SU-DHL-6 (cell line): Measurements from ENCODE around the gene CPNE4.
"Not testable (repeated sequence)": the region's sequence is repeated elsewhere in the genome, so short reads cannot be mapped to it uniquely, and the experiment has no call there.

Experiments used
- H2AFZ ChIP-seq: fragments of 200-600 bp; sonication (generic); 2 replicates; pipeline ENCODE4 v1.6.1; 2014; ENCODE audit warnings: low read depth, mild to moderate bottlenecking, moderate library complexity, mixed read lengths, antibody characterized with exemption, low read length; ENCODE audit not compliant: severe bottlenecking
- H3F3A ChIP-seq: fragments of 200-600 bp; shearing (Covaris generic); 2 replicates; pipeline ENCODE4 v1.6.0; 2016; ENCODE audit warnings: antibody characterized with exemption, mild to moderate bottlenecking; ENCODE audit not compliant: insufficient read depth
- H3K27ac ChIP-seq: fragments of 200-600 bp; sonication (generic); 2 replicates; pipeline ENCODE4 v1.5.1; 2016; ENCODE audit warnings: low read depth, mild to moderate bottlenecking, low read length, moderate library complexity, mixed read lengths
- H3K27me3 ChIP-seq: fragments of 200-600 bp; sonication (generic), shearing (Covaris generic); 2 replicates; pipeline ENCODE4 v1.6.0; 2014; ENCODE audit warnings: mild to moderate bottlenecking, low read length
- H3K36me3 ChIP-seq: fragments of 200-600 bp; sonication (generic); 2 replicates; pipeline ENCODE4 v1.6.1; 2014; ENCODE audit warnings: mild to moderate bottlenecking, low read length, mixed read lengths
- H3K4me2 ChIP-seq: fragments of 300-600, 200-600 bp; shearing (Covaris generic), sonication (generic); 2 replicates; pipeline ENCODE4 v1.6.0; 2014; ENCODE audit warnings: low read length, low read depth, mild to moderate bottlenecking; ENCODE audit not compliant: poor library complexity, severe bottlenecking
- H3K4me3 ChIP-seq: fragments of 200-600 bp; sonication (generic); 2 replicates; pipeline ENCODE4 v1.5.1; 2014; ENCODE audit warnings: antibody characterized with exemption, low read length, mild to moderate bottlenecking, mixed read lengths; ENCODE audit not compliant: insufficient read depth, poor library complexity, severe bottlenecking
- H3K79me2 ChIP-seq: fragments of 200-600 bp; sonication (generic); 2 replicates; pipeline ENCODE4 v1.6.1; 2014; ENCODE audit warnings: mild to moderate bottlenecking, low read length, moderate library complexity; ENCODE audit not compliant: insufficient read depth
- H3K9ac ChIP-seq: fragments of 200-600 bp; sonication (generic); 2 replicates; pipeline ENCODE4 v1.7.0; 2014; ENCODE audit warnings: mild to moderate bottlenecking, low read length
- H3K9me2 ChIP-seq: fragments of 200-600 bp; sonication (generic); replicated peaks from 2 replicates; pipeline ENCODE4 v1.6.1; 2014; ENCODE audit warnings: low read length; ENCODE audit not compliant: insufficient read depth
- H3K9me3 ChIP-seq: fragments of 200-600 bp; sonication (generic); 2 replicates; pipeline ENCODE4 v1.6.1; 2014; ENCODE audit warnings: low read length, mixed read lengths; ENCODE audit not compliant: insufficient read depth
- H4K20me1 ChIP-seq: fragments of 200-600 bp; sonication (generic); 2 replicates; pipeline ENCODE4 v1.6.1; 2014; ENCODE audit warnings: low read depth, mild to moderate bottlenecking, antibody characterized with exemption, low read length, moderate library complexity, mixed read lengths
- EZH2phosphoT487 ChIP-seq: fragments of 200-600 bp; sonication (generic), shearing (Covaris generic); conservative IDR thresholded peaks from 2 replicates; pipeline ENCODE4 v1.6.1; 2018; ENCODE audit warnings: mild to moderate bottlenecking, antibody characterized with exemption, low read length, moderate library complexity, mixed read lengths
- TF ChIP-seq, protein P1 (sequence below): fragments of 200-600 bp; sonication (generic); IDR thresholded peaks from one replicate; pipeline ENCODE4 v1.5.1; 2017; ENCODE audit warnings: antibody characterized with exemption, mild to moderate bottlenecking, low read length, moderate library complexity; ENCODE audit not compliant: insufficient read depth, poor library complexity, severe bottlenecking

CPNE4 gene

GRCh38 chr3:131892331-131892730 is 142.5 kb downstream of the CPNE4 start:
- TF ChIP-seq EZH2phosphoT487 = no peak
- TF ChIP-seq, protein P1, sequence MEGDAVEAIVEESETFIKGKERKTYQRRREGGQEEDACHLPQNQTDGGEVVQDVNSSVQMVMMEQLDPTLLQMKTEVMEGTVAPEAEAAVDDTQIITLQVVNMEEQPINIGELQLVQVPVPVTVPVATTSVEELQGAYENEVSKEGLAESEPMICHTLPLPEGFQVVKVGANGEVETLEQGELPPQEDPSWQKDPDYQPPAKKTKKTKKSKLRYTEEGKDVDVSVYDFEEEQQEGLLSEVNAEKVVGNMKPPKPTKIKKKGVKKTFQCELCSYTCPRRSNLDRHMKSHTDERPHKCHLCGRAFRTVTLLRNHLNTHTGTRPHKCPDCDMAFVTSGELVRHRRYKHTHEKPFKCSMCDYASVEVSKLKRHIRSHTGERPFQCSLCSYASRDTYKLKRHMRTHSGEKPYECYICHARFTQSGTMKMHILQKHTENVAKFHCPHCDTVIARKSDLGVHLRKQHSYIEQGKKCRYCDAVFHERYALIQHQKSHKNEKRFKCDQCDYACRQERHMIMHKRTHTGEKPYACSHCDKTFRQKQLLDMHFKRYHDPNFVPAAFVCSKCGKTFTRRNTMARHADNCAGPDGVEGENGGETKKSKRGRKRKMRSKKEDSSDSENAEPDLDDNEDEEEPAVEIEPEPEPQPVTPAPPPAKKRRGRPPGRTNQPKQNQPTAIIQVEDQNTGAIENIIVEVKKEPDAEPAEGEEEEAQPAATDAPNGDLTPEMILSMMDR = no peak
- no peaks in the 10 kb centered on the region for H3K9me3 ChIP-seq
- no peaks in the 10 kb centered on the region for H3F3A ChIP-seq
- no peaks in the 10 kb centered on the region for H3K27me3 ChIP-seq
- H2AFZ ChIP-seq = no peak overlapping the region
- H3K79me2 ChIP-seq = no peaks in the 10 kb centered on the region
- H3K27ac ChIP-seq = no peak overlapping the region
- H3K4me2 ChIP-seq = no peak overlapping the region
- H3K36me3 ChIP-seq = no peaks in the 10 kb centered on the region
- no peak overlapping the region for H3K4me3 ChIP-seq
- no peaks in the 10 kb centered on the region for H3K9me2 ChIP-seq
- H3K9ac ChIP-seq = no peak overlapping the region
- no peaks in the 10 kb centered on the region for H4K20me1 ChIP-seq

DNA sequence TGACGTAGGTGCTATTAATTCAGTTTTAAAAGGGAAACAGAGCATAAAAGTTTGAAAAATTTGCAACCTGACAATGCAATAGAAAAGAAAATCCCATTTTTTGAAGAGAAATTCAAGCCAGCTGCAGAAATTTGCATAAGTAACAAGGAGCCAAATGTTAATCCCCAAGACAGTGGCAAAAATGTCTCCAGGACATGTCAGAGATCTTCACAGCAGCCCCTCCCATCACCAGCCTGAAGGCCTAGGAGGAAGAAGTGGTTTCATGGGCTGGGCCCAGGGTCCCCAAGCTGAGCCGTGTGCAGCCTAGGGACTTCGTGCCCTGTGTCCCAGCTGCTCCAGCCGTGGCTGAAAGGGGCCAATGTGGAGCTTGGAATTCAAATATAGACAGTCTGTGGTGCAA is 148.9 kb downstream of the CPNE4 start:
- not testable (repeated sequence) for H3K9ac ChIP-seq, H3F3A ChIP-seq, H3K9me3 ChIP-seq, H3K9me2 ChIP-seq, H3K4me2 ChIP-seq, H3K4me3 ChIP-seq, H4K20me1 ChIP-seq, H2AFZ ChIP-seq, H3K36me3 ChIP-seq, H3K27ac ChIP-seq, H3K79me2 ChIP-seq, H3K27me3 ChIP-seq

- no peaks in the 10 kb centered on the region for H3K9me3 ChIP-seq
These were observed 151.0 kb downstream of the CPNE4 start for GRCh38 chr3:131883711-131884407.

GRCh38 chr3:131883086-131883485 is 151.7 kb downstream of the CPNE4 start:
- Histone ChIP-seq H3K9ac (no peak overlapping the region), H3K36me3 (no peaks in the 10 kb centered on the region), H3K79me2 (no peaks in the 10 kb centered on the region), H2AFZ (no peak overlapping the region), H3F3A (no peaks in the 10 kb centered on the region), H3K27ac (no peak overlapping the region), H3K4me2 (no peak overlapping the region), H3K9me3 (no peaks in the 10 kb centered on the region), H4K20me1 (no peaks in the 10 kb centered on the region), H3K4me3 (no peak overlapping the region), H3K9me2 (no peaks in the 10 kb centered on the region), H3K27me3 (no peaks in the 10 kb centered on the region)
- TF ChIP-seq EZH2phosphoT487 = no peak
- TF ChIP-seq, protein P1 = no peak

More at GRCh38 chr3:131883711-131884407, 151.0 kb downstream of the CPNE4 start:
- Histone ChIP-seq H3K9ac (no peak overlapping the region), H2AFZ (no peak overlapping the region), H3K9me2 (no peaks in the 10 kb centered on the region), H3K27me3 (no peaks in the 10 kb centered on the region), H4K20me1 (no peaks in the 10 kb centered on the region), H3K79me2 (no peaks in the 10 kb centered on the region), H3K27ac (no peak overlapping the region), H3K36me3 (no peaks in the 10 kb centered on the region), H3F3A (no peaks in the 10 kb centered on the region), H3K4me2 (no peak overlapping the region), H3K4me3 (no peak overlapping the region)
- TF ChIP-seq, protein P1 = no peak
- TF ChIP-seq EZH2phosphoT487 = no peak
